Gastroesophageal sphincter (tissue), 3 donors: ENCODE results near the gene NFYB.

ENCODE experiments used
- EP300 ChIP-seq: sonication (generic); formaldehyde crosslinking; IDR thresholded peaks from one replicate; pipeline ENCODE4 v1.6.1; 2017; ENCODE audit warnings: antibody characterized with exemption, mild to moderate bottlenecking
- POLR2A ChIP-seq, 2 donors: fragments of 450-650 bp; IDR thresholded peaks; one replicate each; pipeline ENCODE4 v1.6.1; 2017; ENCODE audit warnings: antibody characterized with exemption in 2 of 2, mild to moderate bottlenecking in 2 of 2, moderate library complexity in 1 of 2
- POLR2AphosphoS5 ChIP-seq: sonication (generic); formaldehyde crosslinking; IDR thresholded peaks from one replicate; pipeline ENCODE4 v1.6.1; 2017; ENCODE audit warnings: antibody characterized with exemption
- TF ChIP-seq, protein P1 (sequence below), 4 experiments: fragments of 200-600 bp in 2 of 4; fragments of 450-650 bp in 2 of 4; sonication (generic) in 1 of 4; IDR thresholded peaks; one replicate each; pipeline ENCODE4 v1.5.1; 2017 to 2019; ENCODE audit warnings: antibody characterized with exemption in 4 of 4, mild to moderate bottlenecking in 2 of 4, moderate library complexity in 2 of 4

DNA sequence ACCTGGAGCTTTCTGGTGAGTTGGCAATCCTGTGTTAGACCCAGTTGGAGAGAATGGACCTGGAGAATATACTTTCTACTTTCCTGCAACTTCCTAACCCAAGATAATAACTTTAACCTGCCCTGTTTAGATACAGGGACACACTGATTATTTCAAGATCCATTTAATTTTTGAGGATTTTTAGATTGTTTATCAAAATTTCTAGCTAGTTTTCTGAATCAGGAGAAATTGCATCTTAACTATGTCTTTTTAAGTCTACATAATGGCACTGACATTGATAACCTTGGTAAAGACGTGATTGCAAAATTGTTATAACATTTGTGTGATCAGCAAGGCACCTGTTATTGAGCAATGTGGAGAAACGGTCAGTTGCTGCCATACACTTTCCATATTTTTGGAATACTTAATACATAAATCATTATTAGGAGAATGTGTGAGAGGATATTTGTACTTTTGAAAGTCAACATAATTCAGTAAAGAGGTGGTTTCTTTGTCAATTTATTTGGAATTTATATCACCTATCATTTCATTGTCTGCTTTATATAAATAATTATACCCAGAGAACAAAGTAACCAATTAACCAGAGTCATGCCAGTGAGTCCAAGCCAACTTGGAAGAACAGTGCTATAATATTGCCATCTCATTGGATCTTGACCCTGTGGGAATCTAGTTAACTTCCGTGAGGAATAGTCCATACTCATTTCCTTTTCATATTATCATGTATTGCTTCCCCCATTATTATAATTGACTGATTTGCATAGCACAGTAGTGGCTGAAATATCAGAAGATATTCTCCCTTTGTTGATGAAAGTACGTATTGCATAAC, 28.4 kb downstream of the NFYB start:
- TF ChIP-seq, protein P1, sequence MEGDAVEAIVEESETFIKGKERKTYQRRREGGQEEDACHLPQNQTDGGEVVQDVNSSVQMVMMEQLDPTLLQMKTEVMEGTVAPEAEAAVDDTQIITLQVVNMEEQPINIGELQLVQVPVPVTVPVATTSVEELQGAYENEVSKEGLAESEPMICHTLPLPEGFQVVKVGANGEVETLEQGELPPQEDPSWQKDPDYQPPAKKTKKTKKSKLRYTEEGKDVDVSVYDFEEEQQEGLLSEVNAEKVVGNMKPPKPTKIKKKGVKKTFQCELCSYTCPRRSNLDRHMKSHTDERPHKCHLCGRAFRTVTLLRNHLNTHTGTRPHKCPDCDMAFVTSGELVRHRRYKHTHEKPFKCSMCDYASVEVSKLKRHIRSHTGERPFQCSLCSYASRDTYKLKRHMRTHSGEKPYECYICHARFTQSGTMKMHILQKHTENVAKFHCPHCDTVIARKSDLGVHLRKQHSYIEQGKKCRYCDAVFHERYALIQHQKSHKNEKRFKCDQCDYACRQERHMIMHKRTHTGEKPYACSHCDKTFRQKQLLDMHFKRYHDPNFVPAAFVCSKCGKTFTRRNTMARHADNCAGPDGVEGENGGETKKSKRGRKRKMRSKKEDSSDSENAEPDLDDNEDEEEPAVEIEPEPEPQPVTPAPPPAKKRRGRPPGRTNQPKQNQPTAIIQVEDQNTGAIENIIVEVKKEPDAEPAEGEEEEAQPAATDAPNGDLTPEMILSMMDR (IDR thresholded peaks at IDR 0.05) = no peak
- TF ChIP-seq EP300 = no peak
- TF ChIP-seq POLR2AphosphoS5 = no peak
- no peak for TF ChIP-seq POLR2A (IDR thresholded peaks at IDR 0.05)
